Tibial artery (tissue), 4 donors: ENCODE results near the gene NFIA.

Source experiments
- DNase-seq, 2 donors: peaks; one replicate each; pipeline ENCODE4 v3.0.0-alpha.2; 2019
- H3K27ac ChIP-seq, 2 donors: fragments of 200-600 bp; sonication (generic) in 1 of 2; 1 replicate in 1 of 2; 2 replicates in 1 of 2; pipeline ENCODE4 v1.5.1; 2018 to 2019; ENCODE audit warnings: mild to moderate bottlenecking in 1 of 2
- H3K27me3 ChIP-seq, 2 donors: fragments of 200-600 bp; sonication (generic) in 1 of 2; one replicate each; pipeline versions ENCODE4 v1.5.1 to v1.6.0; 2016 to 2019
- H3K36me3 ChIP-seq, 3 donors: fragments of 200-600 bp; sonication (generic) in 2 of 3; one replicate each; pipeline ENCODE4 v1.5.1; 2016 to 2019; ENCODE audit warnings: mild to moderate bottlenecking in 2 of 3
- H3K4me1 ChIP-seq, 4 donors: fragments of 200-600 bp; sonication (generic) in 2 of 4; 1 replicate in 3 of 4; 2 replicates in 1 of 4; pipeline ENCODE4 v1.5.1; 2016 to 2019
- H3K4me3 ChIP-seq, 2 donors: fragments of 200-600 bp; sonication (generic) in 1 of 2; 1 replicate in 1 of 2; 2 replicates in 1 of 2; pipeline ENCODE4 v1.5.1; 2018 to 2019; ENCODE audit warnings: mild to moderate bottlenecking in 2 of 2
- H3K9me3 ChIP-seq, 3 donors: fragments of 200-600 bp; sonication (generic) in 1 of 3; one replicate each; pipeline ENCODE4 v1.5.1; 2016 to 2019
- intact Hi-C: fragments of 100-400 bp; cut with DNase I; formaldehyde crosslinking; loops from one replicate; pipeline ENCODE4 v1.15.0; 2023; ENCODE audit warnings: low total_unique reads
- TF ChIP-seq, protein P1 (sequence below), 2 experiments: fragments of 200-600 bp in 1 of 2; fragments of 450-650 bp in 1 of 2; IDR thresholded peaks; one replicate each; pipeline ENCODE4 v1.5.1; 2017 to 2019; ENCODE audit warnings: antibody characterized with exemption in 2 of 2, mild to moderate bottlenecking in 1 of 2, moderate library complexity in 1 of 2

Gene NFIA

DNA sequence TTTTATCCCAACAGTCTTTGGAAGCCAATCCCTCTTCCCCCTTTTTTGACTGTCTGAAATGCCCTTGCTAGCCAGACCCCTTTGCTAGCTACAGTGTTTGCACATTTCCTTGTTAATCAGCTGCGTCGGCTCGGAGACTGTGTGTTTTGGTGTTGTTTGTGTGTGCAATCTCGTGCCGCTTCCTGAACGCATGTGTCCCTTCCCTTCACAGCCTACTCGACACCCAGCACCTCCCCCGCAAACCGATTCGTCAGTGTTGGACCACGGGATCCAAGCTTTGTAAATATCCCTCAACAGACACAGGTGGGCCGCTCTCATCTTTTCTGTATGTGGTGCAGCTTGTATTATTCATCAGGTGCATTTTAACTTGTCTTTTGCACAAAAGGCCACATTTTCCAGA lies 343.9 kb downstream of the NFIA start:
- H3K9me3 ChIP-seq = no peaks in the 10 kb centered on the region
- H3K36me3 ChIP-seq = peaks cover 3 to 15% (median 4%) of the 10 kb centered on the region in 3 donors
- H3K27me3 ChIP-seq = no peaks in the 10 kb centered on the region
- no peak for DNase-seq
- TF ChIP-seq, protein P1, sequence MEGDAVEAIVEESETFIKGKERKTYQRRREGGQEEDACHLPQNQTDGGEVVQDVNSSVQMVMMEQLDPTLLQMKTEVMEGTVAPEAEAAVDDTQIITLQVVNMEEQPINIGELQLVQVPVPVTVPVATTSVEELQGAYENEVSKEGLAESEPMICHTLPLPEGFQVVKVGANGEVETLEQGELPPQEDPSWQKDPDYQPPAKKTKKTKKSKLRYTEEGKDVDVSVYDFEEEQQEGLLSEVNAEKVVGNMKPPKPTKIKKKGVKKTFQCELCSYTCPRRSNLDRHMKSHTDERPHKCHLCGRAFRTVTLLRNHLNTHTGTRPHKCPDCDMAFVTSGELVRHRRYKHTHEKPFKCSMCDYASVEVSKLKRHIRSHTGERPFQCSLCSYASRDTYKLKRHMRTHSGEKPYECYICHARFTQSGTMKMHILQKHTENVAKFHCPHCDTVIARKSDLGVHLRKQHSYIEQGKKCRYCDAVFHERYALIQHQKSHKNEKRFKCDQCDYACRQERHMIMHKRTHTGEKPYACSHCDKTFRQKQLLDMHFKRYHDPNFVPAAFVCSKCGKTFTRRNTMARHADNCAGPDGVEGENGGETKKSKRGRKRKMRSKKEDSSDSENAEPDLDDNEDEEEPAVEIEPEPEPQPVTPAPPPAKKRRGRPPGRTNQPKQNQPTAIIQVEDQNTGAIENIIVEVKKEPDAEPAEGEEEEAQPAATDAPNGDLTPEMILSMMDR (IDR thresholded peaks at IDR 0.05) = no peak
- no peak overlapping the region for H3K4me3 ChIP-seq
- intact Hi-C loops = no loop called here
- H3K4me1 ChIP-seq = no peaks in the 10 kb centered on the region
- H3K27ac ChIP-seq = no peak overlapping the region

DNA sequence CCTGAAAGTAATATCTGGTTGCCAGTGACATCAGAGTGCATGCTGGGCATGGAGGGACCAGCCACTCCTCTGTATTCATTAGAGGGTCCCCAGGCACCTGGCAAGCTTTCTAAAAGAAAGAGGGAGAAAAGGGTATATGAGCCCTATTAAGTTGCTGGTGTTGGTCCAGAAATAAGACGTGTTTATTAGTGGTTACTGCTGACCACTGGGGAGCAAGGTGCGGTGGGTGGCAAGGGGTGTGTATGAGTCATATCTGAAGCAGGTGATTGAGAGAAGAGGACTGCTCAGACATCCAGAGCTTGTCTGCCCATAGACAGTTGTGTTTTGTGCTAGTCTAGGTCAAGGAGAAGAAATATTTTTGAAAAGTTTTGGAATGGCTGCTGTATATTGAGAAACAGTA lies 344.5 kb downstream of the NFIA start:
- Histone ChIP-seq H3K36me3 (peaks cover 0 to 8% (median 3%) of the 10 kb centered on the region in 3 donors), H3K4me3 (no peak overlapping the region), H3K9me3 (no peaks in the 10 kb centered on the region), H3K27ac (no peak overlapping the region), H3K27me3 (no peaks in the 10 kb centered on the region), H3K4me1 (no peaks in the 10 kb centered on the region)
- intact Hi-C loops = no loop called here
- TF ChIP-seq, protein P1 (IDR thresholded peaks at IDR 0.05) = no peak
- no peak for DNase-seq

GRCh38 chr1:61427510-61427909 lies 345.1 kb downstream of the NFIA start:
- Histone ChIP-seq H3K36me3 (peaks cover 0 to 4% (median 3%) of the 10 kb centered on the region in 3 donors), H3K27ac (no peak overlapping the region), H3K9me3 (no peaks in the 10 kb centered on the region), H3K4me1 (no peaks in the 10 kb centered on the region), H3K4me3 (no peak overlapping the region), H3K27me3 (no peaks in the 10 kb centered on the region)
- intact Hi-C loops = no loop called here
- DNase-seq = no peak
- TF ChIP-seq, protein P1 (IDR thresholded peaks at IDR 0.05) = no peak

DNA sequence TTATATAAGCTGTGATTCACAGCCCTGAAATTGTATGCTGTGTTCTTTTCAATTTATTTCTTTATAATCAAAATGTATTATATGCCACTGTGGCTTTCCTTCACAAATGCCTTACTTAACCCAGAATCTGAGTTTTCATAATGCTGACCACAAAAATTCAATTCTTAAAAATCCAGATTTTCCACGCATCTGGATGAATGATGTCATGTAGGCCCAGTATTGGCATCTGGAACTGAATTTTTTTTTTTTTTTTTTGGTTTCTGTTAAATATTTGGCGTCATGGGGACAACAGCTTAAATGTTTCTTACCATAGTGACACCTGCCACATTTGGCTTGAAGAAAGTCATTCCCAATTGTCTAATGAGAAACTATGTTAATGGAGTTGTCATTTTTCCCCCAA lies 345.8 kb downstream of the NFIA start:
- no peak overlapping the region for H3K27ac ChIP-seq
- H3K27me3 ChIP-seq = no peaks in the 10 kb centered on the region
- no peak for DNase-seq
- intact Hi-C loops = no loop called here
- peaks cover 0 to 4% (median 3%) of the 10 kb centered on the region in 3 donors for H3K36me3 ChIP-seq
- H3K4me1 ChIP-seq = no peaks in the 10 kb centered on the region
- no peaks in the 10 kb centered on the region for H3K9me3 ChIP-seq
- TF ChIP-seq, protein P1 (IDR thresholded peaks at IDR 0.05) = no peak
- H3K4me3 ChIP-seq = no peak overlapping the region

DNA sequence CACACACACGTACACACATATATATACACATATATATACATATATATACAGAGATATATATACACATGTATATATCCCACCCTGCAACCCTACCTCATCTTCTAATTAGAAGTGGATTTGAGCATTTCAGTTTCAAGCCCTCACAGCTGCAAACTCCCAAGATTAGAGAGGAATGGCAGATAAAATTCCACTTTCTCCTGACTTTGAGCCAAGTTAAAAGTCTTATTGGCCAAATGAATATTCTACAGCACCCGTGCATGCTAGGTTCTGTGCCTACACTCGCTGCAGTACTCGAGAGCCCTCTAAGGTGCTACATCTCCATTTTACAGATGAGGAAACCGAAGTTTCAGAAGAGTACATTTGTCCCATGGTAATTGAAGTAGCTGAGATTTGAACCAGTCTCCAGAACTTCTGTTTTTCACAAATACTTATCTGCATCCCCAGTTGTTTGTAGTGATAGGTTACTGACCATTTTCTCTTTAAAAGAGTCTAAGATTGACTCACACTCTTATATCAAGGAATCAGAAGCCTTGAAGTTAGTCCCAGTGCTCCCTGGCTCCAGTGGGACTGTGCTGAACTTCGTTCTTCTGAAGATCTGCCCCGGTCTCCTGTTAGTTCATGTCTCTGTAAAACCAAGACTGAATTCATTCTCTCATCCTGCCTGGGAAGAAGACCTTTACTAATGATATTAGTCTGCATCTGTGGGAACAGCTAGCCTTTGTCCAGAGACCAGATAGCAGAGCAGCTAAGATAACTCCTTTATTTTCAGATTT lies 350.4 kb downstream of the NFIA start:
- peaks cover 0 to 4% (median 0%) of the 10 kb centered on the region in 3 donors for H3K36me3 ChIP-seq
- intact Hi-C loops = loop anchor here (10.0 kb wide), 1 partner anchor 78 kb away; no protein-coding TSS in a partner anchor
- TF ChIP-seq, protein P1 (IDR thresholded peaks at IDR 0.05) = no peak
- no peaks in the 10 kb centered on the region for H3K9me3 ChIP-seq
- no peaks in the 10 kb centered on the region for H3K27me3 ChIP-seq
- H3K27ac ChIP-seq = no peak overlapping the region
- DNase-seq = no peak
- no peak overlapping the region for H3K4me3 ChIP-seq
- H3K4me1 ChIP-seq = peaks cover 0 to 25% (median 9%) of the 10 kb centered on the region in 4 donors
